SK-N-SH treated with all-trans-retinoic acid at 6 μM for 48 hours (cell line): ENCODE data around the gene TOMM40L.

Source experiments
- ATAC-seq: fragments of 200-7000 bp; cut with Tn5 transposase; 3 replicates; pipeline ENCODE4 v1.9.1; 2020; ENCODE audit warnings: mild to moderate bottlenecking, moderate library complexity
- ARNTL ChIP-seq: fragments of 450-650 bp; formaldehyde crosslinking; IDR thresholded peaks from 2 replicates; pipeline ENCODE4 v1.5.0; 2020; ENCODE audit warnings: low read depth, mild to moderate bottlenecking, moderate library complexity, borderline replicate concordance
- BACH2 ChIP-seq: fragments of 250-450 bp; sonication (Bioruptor Pico); IDR thresholded peaks from 2 replicates; pipeline ENCODE4 v1.9.0; 2021; ENCODE audit warnings: mild to moderate bottlenecking, borderline replicate concordance
- CREB5 ChIP-seq: fragments of 250-450 bp; sonication (Bioruptor Pico); IDR thresholded peaks from 2 replicates; pipeline ENCODE4 v1.5.1; 2020; ENCODE audit warnings: low read depth, mild to moderate bottlenecking, moderate library complexity
- CSDC2 ChIP-seq: fragments of 250-450 bp; sonication (Bioruptor Pico); IDR thresholded peaks from 2 replicates; pipeline ENCODE4 v1.5.0; 2020; ENCODE audit warnings: mild to moderate bottlenecking, moderate library complexity
- ESRRG ChIP-seq: fragments of 250-450 bp; sonication (Bioruptor Pico); IDR thresholded peaks from 2 replicates; pipeline ENCODE4 v1.6.1; 2021; ENCODE audit warnings: mild to moderate bottlenecking
- GLIS3 ChIP-seq: fragments of 250-450 bp; sonication (Bioruptor Pico); IDR thresholded peaks from 2 replicates; pipeline ENCODE4 v1.5.0; 2020; ENCODE audit warnings: mild to moderate bottlenecking, moderate library complexity
- ISL1 ChIP-seq: fragments of 250-450 bp; sonication (Bioruptor Pico); IDR thresholded peaks from 2 replicates; pipeline ENCODE4 v2.1.2; 2022; ENCODE audit warnings: mild to moderate bottlenecking, moderate library complexity
- OSR1 ChIP-seq: fragments of 250-450 bp; sonication (Bioruptor Pico); IDR thresholded peaks from 2 replicates; pipeline ENCODE4 v1.8.0; 2022; ENCODE audit warnings: moderate library complexity, mild to moderate bottlenecking, inconsistent platforms
- POU6F1 ChIP-seq: fragments of 250-450 bp; sonication (Bioruptor Pico); IDR thresholded peaks from 2 replicates; pipeline ENCODE4 v1.8.0; 2021; ENCODE audit warnings: low read depth, mild to moderate bottlenecking, moderate library complexity, borderline replicate concordance
- PPARA ChIP-seq: fragments of 250-450 bp; sonication (Bioruptor Pico); IDR thresholded peaks from 2 replicates; pipeline ENCODE4 v1.5.0; 2020; ENCODE audit warnings: mild to moderate bottlenecking, borderline replicate concordance
- RARB ChIP-seq: fragments of 250-450 bp; sonication (Bioruptor Pico); IDR thresholded peaks from 2 replicates; pipeline ENCODE4 v1.8.0; 2021; ENCODE audit warnings: mild to moderate bottlenecking, moderate library complexity
- SNAI2 ChIP-seq: fragments of 250-450 bp; sonication (Bioruptor Pico); IDR thresholded peaks from 2 replicates; pipeline ENCODE4 v1.5.0; 2020; ENCODE audit warnings: mild to moderate bottlenecking, moderate library complexity
- TOX ChIP-seq: fragments of 250-450 bp; sonication (Bioruptor Pico); IDR thresholded peaks from 2 replicates; pipeline ENCODE4 v1.8.0; 2021; ENCODE audit warnings: mild to moderate bottlenecking, moderate library complexity, borderline replicate concordance
- ZFP3 ChIP-seq: fragments of 250-450 bp; sonication (Bioruptor Pico); IDR thresholded peaks from 2 replicates; pipeline ENCODE4 v1.5.0; 2020; ENCODE audit warnings: mild to moderate bottlenecking, moderate library complexity
- ZFP30 ChIP-seq: fragments of 450-650 bp; formaldehyde crosslinking; IDR thresholded peaks from 2 replicates; pipeline ENCODE4 v1.5.0; 2022; ENCODE audit warnings: mild to moderate bottlenecking, moderate library complexity
- ZNF565 ChIP-seq: fragments of 450-650 bp; formaldehyde crosslinking; conservative IDR thresholded peaks from 2 replicates; pipeline ENCODE4 v1.5.0; 2020; ENCODE audit warnings: low read depth, mild to moderate bottlenecking, moderate library complexity
- ZNF70 ChIP-seq: fragments of 450-650 bp; formaldehyde crosslinking; IDR thresholded peaks from 2 replicates; pipeline ENCODE4 v1.5.0; 2020; ENCODE audit warnings: mild to moderate bottlenecking, moderate library complexity
- ZNF8 ChIP-seq: fragments of 450-650 bp; formaldehyde crosslinking; IDR thresholded peaks from 2 replicates; pipeline ENCODE4 v1.5.0; 2020; ENCODE audit warnings: mild to moderate bottlenecking, moderate library complexity
- TF ChIP-seq, protein P1 (sequence below): fragments of 250-450 bp; sonication (Bioruptor Pico); IDR thresholded peaks from 2 replicates; pipeline ENCODE4 v1.5.1; 2021; ENCODE audit warnings: mild to moderate bottlenecking, moderate library complexity
- TF ChIP-seq, protein P2 (sequence below): fragments of 250-450 bp; sonication (Bioruptor Pico); IDR thresholded peaks from 2 replicates; pipeline ENCODE4 v1.8.0; 2020; ENCODE audit warnings: mild to moderate bottlenecking, moderate library complexity, borderline replicate concordance
- TF ChIP-seq, protein P3 (sequence below): fragments of 250-450 bp; sonication (Bioruptor Pico); IDR thresholded peaks from 2 replicates; pipeline ENCODE4 v1.5.0; 2020; ENCODE audit warnings: mild to moderate bottlenecking, moderate library complexity

Gene TOMM40L

GRCh38 chr1:161215076-161215475 lies 10.8 kb upstream of the TOMM40L start, which contains the start of gene FCER1G:
Gene FCER1G, plus strand, starts transcription at chr1:161215295. Its CDS starts 27 bp downstream, at chr1:161215322.
- no peak for ATAC-seq

GRCh38 chr1:161216945-161217712 lies 8.7 kb upstream of the TOMM40L start:
- ATAC-seq: peak; percentile 71
- no peak for TF ChIP-seq POU6F1 (CRISPR knock-in tag)
- TF ChIP-seq ZNF565 (CRISPR knock-in tag): no peak
- TF ChIP-seq BACH2 (CRISPR knock-in tag): no peak
- TF ChIP-seq ESRRG: no peak
- TF ChIP-seq ZFP30 (CRISPR knock-in tag): no peak
- no peak for TF ChIP-seq ARNTL (CRISPR knock-in tag)
- TF ChIP-seq ZFP3: no peak
- no peak for TF ChIP-seq CSDC2 (CRISPR knock-in tag)
- no peak for TF ChIP-seq SNAI2 (CRISPR knock-in tag)
- TF ChIP-seq GLIS3 (CRISPR knock-in tag): no peak
- TF ChIP-seq ZNF8: no peak
- TF ChIP-seq, protein P1, sequence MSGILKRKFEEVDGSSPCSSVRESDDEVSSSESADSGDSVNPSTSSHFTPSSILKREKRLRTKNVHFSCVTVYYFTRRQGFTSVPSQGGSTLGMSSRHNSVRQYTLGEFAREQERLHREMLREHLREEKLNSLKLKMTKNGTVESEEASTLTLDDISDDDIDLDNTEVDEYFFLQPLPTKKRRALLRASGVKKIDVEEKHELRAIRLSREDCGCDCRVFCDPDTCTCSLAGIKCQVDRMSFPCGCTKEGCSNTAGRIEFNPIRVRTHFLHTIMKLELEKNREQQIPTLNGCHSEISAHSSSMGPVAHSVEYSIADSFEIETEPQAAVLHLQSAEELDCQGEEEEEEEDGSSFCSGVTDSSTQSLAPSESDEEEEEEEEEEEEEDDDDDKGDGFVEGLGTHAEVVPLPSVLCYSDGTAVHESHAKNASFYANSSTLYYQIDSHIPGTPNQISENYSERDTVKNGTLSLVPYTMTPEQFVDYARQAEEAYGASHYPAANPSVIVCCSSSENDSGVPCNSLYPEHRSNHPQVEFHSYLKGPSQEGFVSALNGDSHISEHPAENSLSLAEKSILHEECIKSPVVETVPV (CRISPR knock-in tag): no peak
- no peak for TF ChIP-seq RARB (CRISPR knock-in tag)
- TF ChIP-seq CREB5 (CRISPR knock-in tag): no peak
- TF ChIP-seq ISL1 (CRISPR knock-in tag): no peak

More at GRCh38 chr1:161215076-161215475, 10.8 kb upstream of the TOMM40L start, which contains the start of gene FCER1G:
- TF ChIP-seq TOX (CRISPR knock-in tag) (0 out of 2 replicates have a peak, but pooled peaks have one; percentile 32), OSR1 (CRISPR knock-in tag) (no peak)
- TF ChIP-seq, protein P2, sequence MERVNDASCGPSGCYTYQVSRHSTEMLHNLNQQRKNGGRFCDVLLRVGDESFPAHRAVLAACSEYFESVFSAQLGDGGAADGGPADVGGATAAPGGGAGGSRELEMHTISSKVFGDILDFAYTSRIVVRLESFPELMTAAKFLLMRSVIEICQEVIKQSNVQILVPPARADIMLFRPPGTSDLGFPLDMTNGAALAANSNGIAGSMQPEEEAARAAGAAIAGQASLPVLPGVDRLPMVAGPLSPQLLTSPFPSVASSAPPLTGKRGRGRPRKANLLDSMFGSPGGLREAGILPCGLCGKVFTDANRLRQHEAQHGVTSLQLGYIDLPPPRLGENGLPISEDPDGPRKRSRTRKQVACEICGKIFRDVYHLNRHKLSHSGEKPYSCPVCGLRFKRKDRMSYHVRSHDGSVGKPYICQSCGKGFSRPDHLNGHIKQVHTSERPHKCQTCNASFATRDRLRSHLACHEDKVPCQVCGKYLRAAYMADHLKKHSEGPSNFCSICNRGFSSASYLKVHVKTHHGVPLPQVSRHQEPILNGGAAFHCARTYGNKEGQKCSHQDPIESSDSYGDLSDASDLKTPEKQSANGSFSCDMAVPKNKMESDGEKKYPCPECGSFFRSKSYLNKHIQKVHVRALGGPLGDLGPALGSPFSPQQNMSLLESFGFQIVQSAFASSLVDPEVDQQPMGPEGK (CRISPR knock-in tag): no peak

DNA sequence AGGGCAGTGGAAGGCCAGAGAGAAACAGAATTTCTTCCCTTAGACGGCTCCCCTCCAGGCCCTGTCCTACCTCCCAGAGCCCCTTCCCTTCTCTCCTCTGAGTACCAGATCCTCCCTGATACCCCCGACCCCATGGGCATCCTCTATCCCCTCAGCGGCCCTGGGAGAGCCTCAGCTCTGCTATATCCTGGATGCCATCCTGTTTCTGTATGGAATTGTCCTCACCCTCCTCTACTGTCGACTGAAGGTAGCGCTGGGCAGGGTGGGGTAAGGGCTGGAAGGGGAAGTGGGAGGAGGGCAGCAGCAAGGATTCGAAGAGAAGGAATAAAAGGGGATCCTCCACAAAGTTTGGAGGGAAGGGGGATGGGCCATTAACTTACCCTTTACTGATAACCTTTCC lies 8.0 kb upstream of the TOMM40L start:
- TF ChIP-seq, protein P3, sequence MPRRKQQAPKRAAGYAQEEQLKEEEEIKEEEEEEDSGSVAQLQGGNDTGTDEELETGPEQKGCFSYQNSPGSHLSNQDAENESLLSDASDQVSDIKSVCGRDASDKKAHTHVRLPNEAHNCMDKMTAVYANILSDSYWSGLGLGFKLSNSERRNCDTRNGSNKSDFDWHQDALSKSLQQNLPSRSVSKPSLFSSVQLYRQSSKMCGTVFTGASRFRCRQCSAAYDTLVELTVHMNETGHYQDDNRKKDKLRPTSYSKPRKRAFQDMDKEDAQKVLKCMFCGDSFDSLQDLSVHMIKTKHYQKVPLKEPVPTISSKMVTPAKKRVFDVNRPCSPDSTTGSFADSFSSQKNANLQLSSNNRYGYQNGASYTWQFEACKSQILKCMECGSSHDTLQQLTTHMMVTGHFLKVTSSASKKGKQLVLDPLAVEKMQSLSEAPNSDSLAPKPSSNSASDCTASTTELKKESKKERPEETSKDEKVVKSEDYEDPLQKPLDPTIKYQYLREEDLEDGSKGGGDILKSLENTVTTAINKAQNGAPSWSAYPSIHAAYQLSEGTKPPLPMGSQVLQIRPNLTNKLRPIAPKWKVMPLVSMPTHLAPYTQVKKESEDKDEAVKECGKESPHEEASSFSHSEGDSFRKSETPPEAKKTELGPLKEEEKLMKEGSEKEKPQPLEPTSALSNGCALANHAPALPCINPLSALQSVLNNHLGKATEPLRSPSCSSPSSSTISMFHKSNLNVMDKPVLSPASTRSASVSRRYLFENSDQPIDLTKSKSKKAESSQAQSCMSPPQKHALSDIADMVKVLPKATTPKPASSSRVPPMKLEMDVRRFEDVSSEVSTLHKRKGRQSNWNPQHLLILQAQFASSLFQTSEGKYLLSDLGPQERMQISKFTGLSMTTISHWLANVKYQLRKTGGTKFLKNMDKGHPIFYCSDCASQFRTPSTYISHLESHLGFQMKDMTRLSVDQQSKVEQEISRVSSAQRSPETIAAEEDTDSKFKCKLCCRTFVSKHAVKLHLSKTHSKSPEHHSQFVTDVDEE (CRISPR knock-in tag): no peak
- TF ChIP-seq ZNF565 (CRISPR knock-in tag) (no peak), ZFP30 (CRISPR knock-in tag) (no peak), GLIS3 (CRISPR knock-in tag) (no peak), PPARA (CRISPR knock-in tag) (no peak), SNAI2 (CRISPR knock-in tag) (no peak), ZNF70 (CRISPR knock-in tag) (no peak), CSDC2 (CRISPR knock-in tag) (no peak), ESRRG (no peak), POU6F1 (CRISPR knock-in tag) (no peak), BACH2 (CRISPR knock-in tag) (no peak), OSR1 (CRISPR knock-in tag) (no peak), ISL1 (CRISPR knock-in tag) (no peak), TOX (CRISPR knock-in tag) (no peak)
- TF ChIP-seq, protein P1 (CRISPR knock-in tag): no peak
- TF ChIP-seq, protein P2 (CRISPR knock-in tag): no peak

More for the DNA sequence above, 8.0 kb upstream of the TOMM40L start:
- no peak for ATAC-seq
